NCI-H82 treated with DMSO at 0.1 percent for 48 hours (cell line): ENCODE data around the gene TLK2.
"Not testable (repeated sequence)": the region's sequence is repeated elsewhere in the genome, so short reads cannot be mapped to it uniquely, and the experiment has no call there.

ENCODE experiments used
- DNase-seq: peaks from one replicate; lab custom pipeline; 2025; ENCODE audit not compliant: unreplicated experiment; lab: John Stamatoyannopoulos, UW

Gene TLK2

GRCh38 chr17:62557532-62557931, 78.9 kb downstream of the TLK2 start:
- DNase-seq = not testable (repeated sequence)

GRCh38 chr17:62558941-62559340, 80.3 kb downstream of the TLK2 start:
- DNase-seq = not testable (repeated sequence)

DNA sequence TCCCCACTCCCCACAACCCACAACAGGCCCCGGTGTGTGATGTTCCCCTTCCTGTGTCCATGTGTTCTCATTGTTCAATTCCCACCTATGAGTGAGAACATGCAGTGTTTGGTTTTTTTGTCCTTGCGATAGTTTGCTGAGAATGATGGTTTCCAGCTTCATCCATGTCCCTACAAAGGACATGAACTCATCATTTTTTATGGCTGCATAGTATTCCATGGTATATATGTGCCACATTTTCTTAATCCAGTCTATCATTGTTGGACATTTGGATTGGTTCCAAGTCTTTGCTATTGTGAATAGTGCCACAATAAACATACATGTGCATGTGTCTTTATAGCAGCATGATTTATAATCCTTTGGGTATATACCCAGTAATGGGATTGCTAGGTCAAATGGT, 82.3 kb downstream of the TLK2 start:
- DNase-seq = not testable (repeated sequence)

DNA sequence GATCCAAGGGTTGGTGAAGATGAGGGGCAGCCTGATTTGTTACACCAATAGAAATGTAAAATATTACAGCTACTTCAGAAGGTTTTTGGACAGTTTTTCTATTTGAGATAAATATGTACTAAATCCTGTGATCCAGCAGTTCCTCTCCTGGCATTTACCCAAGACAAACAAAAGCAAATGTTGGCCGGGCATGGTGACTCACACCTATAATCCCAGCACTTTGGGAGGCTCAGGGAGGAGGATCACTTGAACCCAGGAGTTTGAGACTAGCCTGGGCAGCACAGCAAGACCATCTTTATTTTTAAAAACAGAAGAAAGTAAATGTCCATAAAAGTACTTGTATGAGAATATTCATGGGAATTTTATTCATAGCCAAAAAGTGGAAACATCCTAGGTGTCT, 84.0 kb downstream of the TLK2 start:
- no peak for DNase-seq

DNA sequence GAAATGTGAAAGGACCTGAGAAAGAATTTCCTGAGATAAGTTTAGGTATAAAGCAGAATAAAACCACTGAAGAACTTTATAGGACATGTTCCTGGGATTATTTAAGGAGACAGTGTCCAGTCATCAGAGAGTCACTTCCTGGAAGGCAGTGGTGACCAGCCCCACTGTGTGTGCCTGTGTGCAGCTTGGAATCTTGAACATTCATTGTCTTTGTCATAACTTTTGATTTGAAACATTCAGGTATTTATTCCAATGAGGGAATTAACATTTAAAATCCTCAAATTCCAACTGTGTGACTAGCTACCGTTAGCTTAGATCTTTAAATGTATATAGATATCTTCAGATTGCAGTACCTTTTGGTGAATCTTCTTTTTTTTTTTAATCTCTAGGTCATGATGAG, 87.2 kb downstream of the TLK2 start:
- no peak for DNase-seq

- no peak for DNase-seq
Observed at GRCh38 chr17:62566996-62567578, 88.5 kb downstream of the TLK2 start.

- no peak for DNase-seq
Observed at GRCh38 chr17:62572488-62572887, 93.9 kb downstream of the TLK2 start.

GRCh38 chr17:62572888-62573401, 94.3 kb downstream of the TLK2 start:
- DNase-seq = no peak

GRCh38 chr17:62573480-62574117, 95.0 kb downstream of the TLK2 start:
- no peak for DNase-seq

- DNase-seq = no peak
Observed at GRCh38 chr17:62576382-62576781, 97.8 kb downstream of the TLK2 start.

DNA sequence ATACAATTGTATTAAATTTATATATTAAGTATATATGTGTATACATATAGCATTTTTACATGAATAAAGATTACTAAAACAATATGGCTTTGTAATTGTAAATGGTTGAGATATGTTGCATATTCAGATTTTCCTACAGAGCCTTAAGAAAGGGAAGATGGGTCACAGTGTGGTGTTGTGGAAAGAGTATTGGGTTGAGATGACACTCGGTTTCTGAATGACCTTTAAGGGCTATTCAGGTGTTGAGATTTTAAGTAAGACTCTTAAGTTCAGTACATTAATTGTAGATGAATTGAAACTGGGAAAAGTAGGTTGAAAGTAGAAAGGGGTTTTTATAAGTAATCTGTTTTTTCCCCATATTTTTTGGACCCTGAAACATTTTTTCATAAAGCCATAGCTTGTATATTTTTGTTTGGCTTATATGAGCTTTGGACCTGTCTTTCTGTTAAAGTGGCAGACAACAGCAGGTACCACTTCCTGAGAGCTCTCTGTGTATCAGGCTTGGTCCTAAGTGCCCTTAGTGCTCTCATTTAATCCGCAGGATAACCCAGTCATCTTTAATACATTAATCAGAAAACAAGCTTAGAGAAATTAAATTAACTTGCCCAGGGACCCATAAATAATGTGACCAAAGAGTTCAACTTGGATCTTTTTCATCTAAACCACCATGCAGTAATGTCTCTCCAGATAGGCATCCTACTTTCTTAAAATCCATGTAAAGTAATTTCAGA, 100.3 kb downstream of the TLK2 start:
- peak; percentile 93 for DNase-seq

GRCh38 chr17:62580947-62581346, 102.3 kb downstream of the TLK2 start:
- DNase-seq = no peak

DNA sequence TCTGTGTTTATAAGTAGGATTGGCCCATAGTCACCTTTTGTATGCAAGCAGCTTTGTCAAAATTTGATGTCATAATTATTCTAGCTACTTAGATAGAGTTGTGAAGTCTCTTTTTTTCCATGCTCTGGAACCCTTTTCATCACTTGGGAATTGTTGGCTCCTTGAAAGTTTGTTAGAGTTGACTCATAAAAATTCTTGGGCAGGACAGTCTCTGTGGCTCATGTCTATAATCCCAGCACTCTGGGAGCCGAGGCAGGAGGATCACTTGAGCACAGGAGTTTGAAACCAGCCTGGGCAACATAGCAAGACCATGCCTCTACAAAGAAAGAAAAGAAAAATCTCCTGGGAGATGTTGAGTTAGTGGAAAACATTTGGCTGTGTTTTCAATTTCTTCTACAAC, 103.1 kb downstream of the TLK2 start:
- no peak for DNase-seq

DNA sequence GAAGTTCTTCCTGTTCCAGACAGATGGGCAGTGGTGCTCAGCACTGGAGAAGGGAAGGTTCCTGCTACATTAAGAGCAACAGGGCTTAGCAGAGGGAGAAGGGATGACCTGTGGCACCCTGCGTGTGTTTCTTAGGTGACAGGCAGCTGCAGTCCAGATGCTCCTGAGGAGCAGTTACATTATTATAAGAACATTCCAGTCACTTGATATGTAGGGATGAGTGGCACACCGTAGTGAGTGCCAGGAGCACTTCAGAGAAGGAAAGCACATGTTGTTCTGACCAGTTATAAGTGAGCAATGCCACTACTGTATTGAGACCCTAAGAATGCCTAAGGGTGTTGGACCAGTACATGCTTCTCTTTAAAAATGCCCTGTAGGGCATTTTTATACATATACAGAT, 108.9 kb downstream of the TLK2 start:
- no peak for DNase-seq

- DNase-seq = no peak
Observed at GRCh38 chr17:62588109-62588508, 109.5 kb downstream of the TLK2 start.

- no peak for DNase-seq
Observed at GRCh38 chr17:62591333-62591732, 112.7 kb downstream of the TLK2 start.

- DNase-seq = not testable (repeated sequence)
Observed at GRCh38 chr17:62591822-62592221, 113.2 kb downstream of the TLK2 start.

DNA sequence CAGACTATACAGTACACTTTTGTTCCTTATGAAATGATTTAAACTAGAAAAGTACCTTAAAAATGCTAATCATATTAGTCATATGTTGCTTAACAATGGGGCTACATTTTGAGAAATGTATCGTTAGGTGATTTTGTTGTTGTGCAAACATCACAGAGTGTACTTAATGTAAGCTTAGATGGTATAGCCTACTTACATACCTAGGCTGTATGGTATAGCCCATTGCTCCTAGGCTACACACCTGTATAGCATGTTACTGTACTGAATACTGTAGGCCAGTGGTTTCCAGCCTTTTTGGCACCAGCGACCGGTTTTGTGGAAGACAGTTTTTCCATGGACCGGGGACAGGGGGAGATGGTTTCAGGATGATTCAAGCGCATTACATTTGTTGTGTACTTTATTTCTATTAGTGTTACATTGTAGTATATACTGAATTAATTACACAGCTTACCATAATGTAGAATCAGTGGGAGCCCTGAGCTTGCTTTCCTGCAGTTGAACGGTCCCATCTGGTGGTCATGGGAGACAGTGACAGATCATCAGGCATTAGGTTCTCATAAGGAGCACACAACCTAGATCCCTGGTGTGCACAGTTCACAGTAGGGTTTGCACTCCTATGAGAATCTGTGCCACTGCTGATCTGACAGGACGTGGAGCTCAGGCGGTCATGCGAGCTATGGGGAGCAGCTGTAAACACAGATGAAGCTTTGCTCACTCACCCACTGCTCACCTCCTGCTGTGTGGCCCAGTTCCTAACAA, 113.9 kb downstream of the TLK2 start:
- no peak for DNase-seq

- DNase-seq = no peak
Observed at GRCh38 chr17:62595484-62595883, 116.9 kb downstream of the TLK2 start.

DNA sequence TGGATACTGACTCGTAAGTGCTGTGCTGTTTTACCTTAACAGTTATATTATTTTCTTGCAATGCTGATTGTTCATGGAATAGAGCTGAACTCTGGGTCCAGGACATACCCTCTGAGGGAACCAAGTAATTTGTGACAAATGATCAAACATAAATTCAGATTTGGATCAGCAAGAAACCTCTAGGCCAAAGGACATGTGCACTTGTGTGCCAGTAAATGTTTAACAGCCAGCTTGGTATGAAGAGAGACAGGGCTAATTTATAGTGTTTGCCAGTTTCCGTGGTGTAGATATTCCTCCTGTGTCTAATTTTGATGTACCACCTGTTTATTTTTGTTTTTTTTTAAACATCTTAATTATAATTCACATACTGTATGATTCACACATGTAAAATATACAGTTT, 118.0 kb downstream of the TLK2 start:
- DNase-seq = no peak

- no peak for DNase-seq
Observed at GRCh38 chr17:62597150-62597549, 118.5 kb downstream of the TLK2 start.
